Stimulated activated CD4-positive, alpha-beta T cell treated with anti-CD3 and anti-CD28 coated beads, Interleukin-1b, Interleukin-23, amount 100 ng/mL, for 48 hours (primary cell): ENCODE results near the gene C3orf38.
"Not testable (repeated sequence)": the region's sequence is repeated elsewhere in the genome, so short reads cannot be mapped to it uniquely, and the experiment has no call there.

ENCODE experiments used
- DNase-seq: peaks from one replicate; pipeline ENCODE4 v3.0.0-alpha.2; 2020

The C3orf38 gene

GRCh38 chr3:88149509-88150362 is at the start of gene C3orf38:
C3orf38 (plus strand) TSS chr3:88149959; CDS start chr3:88150053, 94 bp downstream.
- peak; percentile 85 for DNase-seq

GRCh38 chr3:88101142-88101541 is 48.6 kb upstream of the C3orf38 start:
- DNase-seq, result no peak

GRCh38 chr3:88105325-88105724 is 44.4 kb upstream of the C3orf38 start:
- DNase-seq, result no peak

- no peak for DNase-seq
Observed at GRCh38 chr3:88112289-88112688, 37.5 kb upstream of the C3orf38 start.

- peak; percentile 22 for DNase-seq
Observed at GRCh38 chr3:88113311-88114162, 36.2 kb upstream of the C3orf38 start.

GRCh38 chr3:88114878-88115549 is 34.7 kb upstream of the C3orf38 start:
- no peak for DNase-seq

- DNase-seq, result no peak
Observed at GRCh38 chr3:88117683-88118082, 32.1 kb upstream of the C3orf38 start.

GRCh38 chr3:88118603-88119002 is 31.2 kb upstream of the C3orf38 start:
- DNase-seq, result not testable (repeated sequence)

- no peak for DNase-seq
Observed at GRCh38 chr3:88123526-88123925, 26.2 kb upstream of the C3orf38 start.

- DNase-seq, result no peak
Observed at GRCh38 chr3:88131695-88132094, 18.1 kb upstream of the C3orf38 start.

GRCh38 chr3:88132894-88133293 is 16.9 kb upstream of the C3orf38 start:
- DNase-seq, result no peak

GRCh38 chr3:88133711-88134263 is 16.0 kb upstream of the C3orf38 start:
- no peak for DNase-seq

GRCh38 chr3:88137836-88138235 is 11.9 kb upstream of the C3orf38 start:
- no peak for DNase-seq

GRCh38 chr3:88141458-88142083 is 8.2 kb upstream of the C3orf38 start:
- DNase-seq, result no peak

GRCh38 chr3:88142094-88142624 is 7.6 kb upstream of the C3orf38 start:
- no peak for DNase-seq

GRCh38 chr3:88147261-88147660 is 2.5 kb upstream of the C3orf38 start:
- DNase-seq, result no peak

GRCh38 chr3:88148651-88149050 is 1.1 kb upstream of the C3orf38 start:
- DNase-seq, result no peak

GRCh38 chr3:88149101-88149508 is 654 bp upstream of the C3orf38 start:
- no peak for DNase-seq

- DNase-seq, result peak; percentile 10
Observed at GRCh38 chr3:88150371-88150770, 612 bp downstream of the C3orf38 start.

- no peak for DNase-seq
Observed at GRCh38 chr3:88150806-88151205, 1.0 kb downstream of the C3orf38 start.

GRCh38 chr3:88151358-88151757 is 1.6 kb downstream of the C3orf38 start:
- no peak for DNase-seq

- no peak for DNase-seq
Observed at GRCh38 chr3:88152841-88153240, 3.1 kb downstream of the C3orf38 start.
